ENCODE data around the gene PNLDC1. TPM values are rescaled to one million over a fixed set of nuclear protein-coding genes. Genes with fewer than 3 reads are reported as not detected.

The PNLDC1 gene
- total and polyA plus RNA-seq, 2 experiments from 2014 or later: 0.11 TPM; not detected in 1

- no peak overlapping the region for H3K4me2 ChIP-seq
- H3K9me2 ChIP-seq (replicated peaks; ENCODE audit: insufficient read depth): no peaks in the 10 kb centered on the region
- no peak overlapping the region for H2AFZ ChIP-seq
- H3K27ac ChIP-seq: no peak overlapping the region
- TF ChIP-seq CTCF (IDR thresholded peaks at IDR 0.05; ENCODE audit: poor library complexity) (no peak), EZH2phosphoT487 (IDR thresholded peaks at IDR 0.05; ENCODE audit: low read depth, severe bottlenecking, unreplicated experiment) (no peak), EZH2 (IDR thresholded peaks at IDR 0.05; ENCODE audit: borderline replicate concordance) (no peak)
- H3K79me2 ChIP-seq: no peaks in the 10 kb centered on the region
- DNase-seq (ENCODE audit: low spot score): no peak
- H3K4me3 ChIP-seq: no peak overlapping the region
- H3K36me3 ChIP-seq (replicated peaks; ENCODE audit: insufficient read depth, low read depth): no peaks in the 10 kb centered on the region
- H3K9me3 ChIP-seq (ENCODE audit: low read depth): no peaks in the 10 kb centered on the region
- no peaks in the 10 kb centered on the region for H4K20me1 ChIP-seq (ENCODE audit: insufficient read depth, poor library complexity, severe bottlenecking)
- 82% methylated on average over 4 of the region's 4 CpGs for WGBS (ENCODE audit: low lambda C conversion rate, missing lambda C conversion rate)
- no peaks in the 10 kb centered on the region for H3K27me3 ChIP-seq
- H3K4me1 ChIP-seq (ENCODE audit: insufficient read depth): no peaks in the 10 kb centered on the region
These were observed 29.4 kb downstream of the PNLDC1 start for GRCh38 chr6:159829526-159829925.

- Histone ChIP-seq H3K79me2 (no peaks in the 10 kb centered on the region), H3K27ac (no peak overlapping the region), H3K9me3 (ENCODE audit: low read depth) (no peaks in the 10 kb centered on the region), H3K36me3 (replicated peaks; ENCODE audit: insufficient read depth, low read depth) (no peaks in the 10 kb centered on the region), H2AFZ (no peak overlapping the region), H3K27me3 (no peaks in the 10 kb centered on the region), H3K4me2 (no peak overlapping the region), H3K9me2 (replicated peaks; ENCODE audit: insufficient read depth) (no peaks in the 10 kb centered on the region), H4K20me1 (ENCODE audit: insufficient read depth, poor library complexity, severe bottlenecking) (no peaks in the 10 kb centered on the region), H3K4me1 (ENCODE audit: insufficient read depth) (no peaks in the 10 kb centered on the region), H3K4me3 (no peak overlapping the region)
- TF ChIP-seq CTCF (IDR thresholded peaks at IDR 0.05; ENCODE audit: poor library complexity) (no peak), EZH2 (IDR thresholded peaks at IDR 0.05; ENCODE audit: borderline replicate concordance) (no peak), EZH2phosphoT487 (IDR thresholded peaks at IDR 0.05; ENCODE audit: low read depth, severe bottlenecking, unreplicated experiment) (no peak)
- 73% methylated on average over 11 of the region's 11 CpGs for WGBS (ENCODE audit: low lambda C conversion rate, missing lambda C conversion rate)
- no peak for DNase-seq (ENCODE audit: low spot score)
These were observed 30.7 kb downstream of the PNLDC1 start for GRCh38 chr6:159830501-159831372.

DNA sequence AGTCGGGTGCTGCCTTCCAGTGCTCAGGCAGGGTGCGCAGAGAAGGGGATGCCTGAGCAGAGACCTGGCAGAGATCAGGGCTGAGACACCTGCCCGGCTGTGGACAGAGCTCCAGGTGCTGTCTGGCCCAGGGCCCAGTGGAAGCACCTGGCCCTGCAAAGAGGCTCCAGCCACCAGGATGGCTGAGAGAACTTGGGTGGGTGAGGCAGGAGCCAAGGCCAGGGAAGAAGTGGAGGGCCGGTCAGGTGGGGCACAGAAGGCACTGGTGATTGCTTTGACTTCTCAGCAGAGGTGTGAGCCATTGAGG, 31.2 kb downstream of the PNLDC1 start:
- no peaks in the 10 kb centered on the region for H3K79me2 ChIP-seq
- H3K4me3 ChIP-seq: no peak overlapping the region
- H3K4me1 ChIP-seq (ENCODE audit: insufficient read depth): no peaks in the 10 kb centered on the region
- no peak overlapping the region for H3K4me2 ChIP-seq
- no peak overlapping the region for H2AFZ ChIP-seq
- TF ChIP-seq EZH2 (IDR thresholded peaks at IDR 0.05; ENCODE audit: borderline replicate concordance) (no peak), CTCF (IDR thresholded peaks at IDR 0.05; ENCODE audit: poor library complexity) (no peak), EZH2phosphoT487 (IDR thresholded peaks at IDR 0.05; ENCODE audit: low read depth, severe bottlenecking, unreplicated experiment) (no peak)
- no peaks in the 10 kb centered on the region for H3K27me3 ChIP-seq
- H3K27ac ChIP-seq: no peak overlapping the region
- DNase-seq (ENCODE audit: low spot score): no peak
- 84% methylated on average over 4 of the region's 4 CpGs for WGBS (ENCODE audit: low lambda C conversion rate, missing lambda C conversion rate)
- no peaks in the 10 kb centered on the region for H3K9me3 ChIP-seq (ENCODE audit: low read depth)
- no peaks in the 10 kb centered on the region for H4K20me1 ChIP-seq (ENCODE audit: insufficient read depth, poor library complexity, severe bottlenecking)
- no peaks in the 10 kb centered on the region for H3K9me2 ChIP-seq (replicated peaks; ENCODE audit: insufficient read depth)
- no peaks in the 10 kb centered on the region for H3K36me3 ChIP-seq (replicated peaks; ENCODE audit: insufficient read depth, low read depth)

Measured in hepatocyte (in vitro differentiated cells).